NCI-H2227 (cell line): ENCODE data around the gene SS18.

ENCODE experiments used
- DNase-seq: peaks from one replicate; lab custom pipeline; 2025; ENCODE audit not compliant: unreplicated experiment; lab: John Stamatoyannopoulos, UW

Gene SS18

GRCh38 chr18:26003817-26004216 is 86.6 kb downstream of the SS18 start:
- DNase-seq: no peak

GRCh38 chr18:26003356-26003755 is 87.1 kb downstream of the SS18 start:
- DNase-seq: no peak

- DNase-seq: no peak
Measured at GRCh38 chr18:26002375-26002910, 88.0 kb downstream of the SS18 start.

GRCh38 chr18:25998461-25998860 is 92.0 kb downstream of the SS18 start:
- DNase-seq: no peak

GRCh38 chr18:25992566-25992965 is 97.8 kb downstream of the SS18 start:
- DNase-seq: no peak

- DNase-seq: no peak
Measured at GRCh38 chr18:25990473-25990872, 99.9 kb downstream of the SS18 start.

- DNase-seq: no peak
Measured at GRCh38 chr18:25985707-25986394, 104.6 kb downstream of the SS18 start.

GRCh38 chr18:25983730-25984129 is 106.7 kb downstream of the SS18 start:
- DNase-seq: no peak

- no peak for DNase-seq
Measured at GRCh38 chr18:25982961-25983360, 107.5 kb downstream of the SS18 start.

GRCh38 chr18:25982153-25982552 is 108.3 kb downstream of the SS18 start:
- DNase-seq: no peak

GRCh38 chr18:25979369-25980040 is 110.9 kb downstream of the SS18 start:
- DNase-seq: no peak

- DNase-seq: no peak
Measured at GRCh38 chr18:25976554-25976953, 113.9 kb downstream of the SS18 start.

- no peak for DNase-seq
Measured at GRCh38 chr18:25974630-25975077, 115.8 kb downstream of the SS18 start.
